NOMO-1 treated with dmso at 0.1 percent for 144 hours (cell line): ENCODE results near the gene FAM181A.

Experiments
- DNase-seq: peaks from one replicate; lab custom pipeline; 2025; ENCODE audit not compliant: unreplicated experiment; lab: John Stamatoyannopoulos, UW

The FAM181A gene

GRCh38 chr14:93926873-93927799 lies at the start of gene FAM181A:
Gene FAM181A, plus strand, starts transcription at chr14:93927344. Its CDS starts 942 bp downstream, at chr14:93928286.
- no peak for DNase-seq

- DNase-seq = no peak
Measured at GRCh38 chr14:93878212-93878611, 48.9 kb upstream of the FAM181A start.

GRCh38 chr14:93878871-93879270 lies 48.3 kb upstream of the FAM181A start:
- no peak for DNase-seq

- no peak for DNase-seq
Measured at GRCh38 chr14:93879362-93879983, 47.7 kb upstream of the FAM181A start.

- DNase-seq = no peak
Measured at GRCh38 chr14:93880021-93880820, 46.9 kb upstream of the FAM181A start.

- no peak for DNase-seq
Measured at GRCh38 chr14:93884950-93885349, 42.2 kb upstream of the FAM181A start.

- no peak for DNase-seq
Measured at GRCh38 chr14:93888995-93889394, 38.1 kb upstream of the FAM181A start.

GRCh38 chr14:93889739-93890483 lies 37.2 kb upstream of the FAM181A start:
- no peak for DNase-seq

- DNase-seq = no peak
Measured at GRCh38 chr14:93891756-93892504, 35.2 kb upstream of the FAM181A start.

GRCh38 chr14:93892505-93892839 lies 34.7 kb upstream of the FAM181A start:
- no peak for DNase-seq

- DNase-seq = no peak
Measured at GRCh38 chr14:93892923-93893558, 34.1 kb upstream of the FAM181A start.

- DNase-seq = no peak
Measured at GRCh38 chr14:93893661-93894261, 33.4 kb upstream of the FAM181A start.

GRCh38 chr14:93895023-93895604 lies 32.0 kb upstream of the FAM181A start:
- DNase-seq = no peak

GRCh38 chr14:93897476-93897845 lies 29.7 kb upstream of the FAM181A start:
- DNase-seq = no peak

- DNase-seq = no peak
Measured at GRCh38 chr14:93898081-93898611, 29.0 kb upstream of the FAM181A start.

GRCh38 chr14:93898731-93899130 lies 28.4 kb upstream of the FAM181A start:
- DNase-seq = no peak

GRCh38 chr14:93901813-93902212 lies 25.3 kb upstream of the FAM181A start:
- DNase-seq = no peak

- DNase-seq = no peak
Measured at GRCh38 chr14:93902619-93903307, 24.4 kb upstream of the FAM181A start.
